NCI-H1930 (cell line): Measurements from ENCODE around the gene CACNA1H.

ENCODE experiments used
- DNase-seq, 2 experiments: peaks; one replicate each; lab custom pipeline; 2025; lab: John Stamatoyannopoulos, UW

CACNA1H gene

DNA sequence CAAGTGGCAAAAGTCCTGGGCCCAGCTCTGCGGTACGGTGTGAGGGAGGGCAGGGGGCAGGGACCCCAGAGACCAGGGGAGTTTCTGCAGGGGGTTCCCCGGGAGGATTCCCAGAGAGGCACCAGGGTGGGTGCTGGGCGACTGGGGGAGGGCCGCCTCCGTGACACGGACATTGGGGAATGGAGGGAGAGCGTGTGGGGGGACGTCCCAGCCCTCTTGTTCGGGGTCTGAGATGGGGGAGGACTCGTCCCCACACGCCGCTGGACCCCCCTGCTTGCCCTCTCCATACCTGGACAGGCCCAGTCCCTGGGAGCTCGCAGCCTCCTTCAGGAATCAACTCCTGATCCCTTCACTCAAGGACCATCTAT is 30.5 kb upstream of the CACNA1H start:
- DNase-seq: no peak

DNA sequence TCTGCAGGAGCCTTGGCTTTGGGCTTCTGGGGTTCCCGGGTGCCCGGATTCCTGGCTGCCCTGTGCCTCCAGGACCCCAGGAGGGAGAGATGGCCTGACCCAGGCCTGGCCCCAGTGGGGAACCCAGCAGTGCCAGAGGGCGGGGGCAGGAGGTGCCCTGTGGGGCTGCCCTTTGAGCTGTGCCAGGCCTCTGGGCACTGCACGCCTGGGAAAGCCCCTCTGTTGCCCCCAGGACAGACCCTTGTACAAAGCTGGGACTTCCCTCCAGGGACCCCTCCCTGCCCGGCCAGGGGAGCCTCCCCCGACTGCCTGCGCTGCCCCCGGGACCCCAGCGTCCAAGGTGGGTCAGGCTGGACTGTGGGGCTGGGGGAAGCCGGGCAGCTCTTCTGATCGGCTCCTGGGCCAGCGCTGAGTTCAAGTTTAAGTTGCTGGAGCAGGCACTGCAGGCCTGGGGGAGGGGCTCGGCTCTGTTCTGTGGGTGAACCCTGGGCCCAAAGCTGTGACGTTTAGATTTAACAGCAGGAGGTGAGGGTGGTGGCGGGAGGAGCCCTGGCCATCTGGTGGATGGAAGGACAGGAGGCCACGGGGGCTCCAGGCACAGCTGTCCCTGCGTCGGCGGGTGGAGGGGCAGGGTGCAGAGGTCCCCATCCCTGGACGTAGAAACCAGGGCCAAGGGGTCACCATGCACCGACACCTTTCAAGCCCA is 29.2 kb upstream of the CACNA1H start:
- no peak for DNase-seq

DNA sequence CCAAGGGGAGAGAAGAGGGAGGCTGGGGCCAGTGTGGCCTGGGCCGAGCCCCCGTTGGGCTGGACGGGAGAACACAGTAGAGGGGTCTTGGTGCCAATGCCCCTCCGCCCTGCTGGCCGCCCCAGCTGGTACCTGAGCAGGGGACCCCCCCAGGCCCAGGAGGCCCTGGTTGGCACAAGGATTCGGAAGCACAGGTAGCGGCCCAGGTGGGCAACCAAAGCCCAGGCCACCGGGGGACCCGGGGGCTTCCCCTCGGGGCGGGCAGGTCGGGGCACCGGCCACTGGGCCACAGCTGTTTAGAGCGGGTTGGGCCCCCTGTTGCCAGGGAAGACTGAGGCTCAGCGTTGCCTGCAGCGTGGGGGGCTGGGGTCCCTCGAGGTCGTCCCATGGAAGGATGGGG is 28.6 kb upstream of the CACNA1H start:
- DNase-seq: no peak

GRCh38 chr16:1124795-1125194 is 28.1 kb upstream of the CACNA1H start:
- DNase-seq: no peak

- no peak for DNase-seq
Observed at GRCh38 chr16:1125471-1125870, 27.4 kb upstream of the CACNA1H start.

GRCh38 chr16:1126044-1126443 is 26.9 kb upstream of the CACNA1H start:
- no peak for DNase-seq

GRCh38 chr16:1126586-1126985 is 26.3 kb upstream of the CACNA1H start:
- no peak for DNase-seq

DNA sequence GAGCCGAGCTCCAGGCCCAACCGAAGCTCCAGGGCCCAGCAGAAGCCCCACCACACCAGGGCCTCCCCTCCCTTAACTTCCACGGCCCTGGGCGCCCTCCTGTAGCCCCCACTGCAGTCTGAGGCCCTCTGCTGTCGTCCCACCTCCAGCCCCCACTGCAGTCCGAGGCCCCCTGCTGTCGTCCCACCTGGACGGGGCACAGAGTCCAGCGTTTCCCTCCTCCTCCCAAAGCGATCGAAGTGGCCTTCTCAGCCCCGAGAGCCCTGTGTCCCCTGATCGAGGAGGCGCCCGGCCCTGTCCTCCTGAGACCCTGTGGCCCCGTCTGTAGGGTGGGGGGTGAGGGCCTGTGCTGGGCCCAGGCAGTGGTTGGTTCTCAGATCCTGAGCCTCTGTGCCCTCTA is 25.8 kb upstream of the CACNA1H start:
- no peak for DNase-seq

- DNase-seq: no peak
Observed at GRCh38 chr16:1127971-1128715, 24.8 kb upstream of the CACNA1H start.

DNA sequence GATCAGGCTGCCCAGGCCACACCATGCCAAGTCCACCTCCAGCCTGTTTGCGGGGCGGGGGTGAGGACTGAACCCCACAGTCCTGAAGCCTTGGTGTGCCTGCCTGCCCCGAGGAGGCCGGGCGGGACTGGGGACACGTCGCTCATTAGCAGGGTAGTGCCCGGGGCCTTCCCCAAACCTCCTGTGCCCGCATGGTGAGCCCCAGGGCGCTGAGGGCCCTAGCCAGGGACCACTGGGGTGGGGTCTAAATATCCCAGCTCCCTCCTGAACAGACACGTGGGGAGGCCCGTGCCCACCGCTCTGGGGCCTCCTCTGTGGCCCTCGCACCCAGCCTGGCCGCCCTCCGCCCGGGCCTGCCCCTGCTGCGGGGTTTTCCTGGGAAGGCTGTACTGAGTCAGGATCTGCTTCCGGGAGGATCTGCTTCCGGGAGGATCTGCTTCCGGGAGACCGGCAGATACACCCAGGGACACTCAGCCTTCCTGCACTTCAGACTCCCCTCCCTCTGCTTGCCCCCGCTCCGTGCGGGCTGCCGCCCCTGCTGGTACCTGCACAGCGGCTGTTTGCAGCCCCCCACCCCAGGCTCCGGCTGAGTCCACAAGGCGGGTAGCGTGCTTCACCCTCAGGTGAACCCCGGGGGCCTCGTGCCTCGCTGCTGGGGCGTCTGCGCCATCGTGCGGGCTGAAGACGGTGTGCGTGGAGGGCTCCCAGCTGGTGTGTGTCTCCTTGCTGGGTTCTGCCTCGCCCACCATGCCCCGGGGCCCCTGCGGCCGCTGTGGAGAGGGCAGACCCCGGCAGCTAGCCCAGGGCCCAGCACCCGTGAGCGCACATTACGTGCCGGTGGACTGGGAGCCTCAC is 23.6 kb upstream of the CACNA1H start:
- no peak for DNase-seq

DNA sequence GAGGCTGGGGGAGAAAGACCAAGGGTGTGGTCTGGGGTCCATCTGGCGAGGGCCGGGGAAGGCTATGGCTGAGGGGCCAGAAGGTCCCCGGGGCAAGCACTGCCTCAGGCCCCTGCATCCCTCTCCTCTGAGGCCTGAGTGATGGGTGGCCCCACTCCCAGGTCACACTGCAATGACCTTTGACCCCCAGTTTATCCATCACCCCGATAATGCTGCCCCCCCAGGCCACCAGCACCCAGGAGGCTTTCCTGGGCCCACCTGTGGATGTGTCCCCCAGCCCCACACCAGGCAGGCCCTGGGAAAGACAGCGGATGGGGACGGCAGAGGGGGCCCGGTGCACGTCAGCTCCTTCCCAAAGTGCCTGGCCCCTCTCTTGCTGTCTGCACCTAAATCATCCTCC is 22.5 kb upstream of the CACNA1H start:
- no peak for DNase-seq

- no peak for DNase-seq
Observed at GRCh38 chr16:1131378-1131994, 21.4 kb upstream of the CACNA1H start.

DNA sequence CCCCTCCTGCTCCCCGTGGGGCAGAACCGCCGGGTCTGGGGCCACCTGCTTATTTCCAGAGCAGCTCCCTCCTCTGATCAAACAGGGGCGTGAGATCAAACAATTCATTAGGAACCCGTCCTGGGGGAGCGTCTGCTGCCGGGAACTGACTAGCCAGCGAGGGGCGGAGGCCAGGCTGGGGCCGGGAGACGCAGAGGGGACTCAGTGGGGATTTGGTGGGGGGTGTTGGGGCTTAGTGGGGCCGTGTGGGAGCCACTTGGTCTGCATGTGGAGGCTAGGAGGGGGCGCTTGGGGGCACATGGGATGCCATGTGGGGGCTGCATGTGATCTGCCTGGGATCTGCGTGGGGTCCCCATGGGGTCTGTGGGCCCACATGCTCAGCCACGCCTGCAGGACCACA is 20.5 kb upstream of the CACNA1H start:
- DNase-seq: no peak

DNA sequence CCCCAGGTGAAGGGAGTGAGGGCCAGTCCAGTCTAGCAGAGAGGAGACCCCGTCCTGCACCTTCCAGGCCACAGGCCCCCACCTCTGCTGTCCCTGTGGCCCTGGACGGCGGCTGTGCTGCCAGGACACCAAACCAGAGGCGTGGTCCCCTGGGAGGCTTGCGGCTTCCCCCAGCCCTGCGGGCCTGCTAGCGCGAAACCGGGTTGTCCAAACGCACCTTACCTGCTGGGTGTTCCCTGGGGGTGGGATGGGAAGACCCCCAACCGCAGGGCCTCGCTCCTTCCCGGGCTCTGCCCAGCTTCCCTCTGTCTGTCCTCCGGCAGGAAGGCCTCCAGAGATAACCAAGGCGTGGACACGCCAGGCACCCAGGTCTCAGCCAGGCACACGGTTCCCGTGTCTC is 19.6 kb upstream of the CACNA1H start:
- DNase-seq: no peak

GRCh38 chr16:1133810-1134520 is 18.9 kb upstream of the CACNA1H start:
- DNase-seq: no peak

DNA sequence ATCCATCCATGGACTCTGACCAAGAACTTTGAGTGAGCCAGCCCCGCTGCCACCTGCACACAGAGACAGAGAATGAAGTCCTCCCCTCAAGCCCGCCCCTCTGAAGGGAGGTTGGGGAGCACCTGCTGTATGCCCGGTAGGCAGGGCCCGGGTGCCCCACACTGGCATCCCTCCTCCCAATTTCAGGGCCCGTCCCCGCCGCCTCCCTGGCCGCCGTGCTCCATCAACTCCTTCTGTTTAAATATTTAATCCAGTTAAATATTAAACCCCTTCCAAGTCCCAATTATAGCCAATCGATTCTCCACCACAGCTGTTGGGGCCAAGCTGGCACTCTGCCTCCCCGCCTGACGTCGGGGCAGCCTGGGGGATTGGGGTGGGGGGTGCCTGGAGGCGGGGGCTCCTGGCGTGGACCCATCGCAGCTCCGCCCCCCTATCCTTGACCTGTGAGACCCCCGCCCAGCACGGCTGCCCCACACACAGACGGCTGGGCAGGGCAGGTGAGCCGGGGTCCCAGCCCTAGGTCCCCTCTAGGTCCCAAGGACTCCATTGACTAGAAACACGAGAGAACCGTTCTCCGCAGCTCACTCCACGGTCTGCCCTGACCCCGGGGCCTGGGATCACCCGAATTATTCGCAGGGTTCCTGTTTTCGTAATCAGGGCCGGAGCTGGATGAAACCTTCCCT is 18.0 kb upstream of the CACNA1H start:
- DNase-seq: no peak

DNA sequence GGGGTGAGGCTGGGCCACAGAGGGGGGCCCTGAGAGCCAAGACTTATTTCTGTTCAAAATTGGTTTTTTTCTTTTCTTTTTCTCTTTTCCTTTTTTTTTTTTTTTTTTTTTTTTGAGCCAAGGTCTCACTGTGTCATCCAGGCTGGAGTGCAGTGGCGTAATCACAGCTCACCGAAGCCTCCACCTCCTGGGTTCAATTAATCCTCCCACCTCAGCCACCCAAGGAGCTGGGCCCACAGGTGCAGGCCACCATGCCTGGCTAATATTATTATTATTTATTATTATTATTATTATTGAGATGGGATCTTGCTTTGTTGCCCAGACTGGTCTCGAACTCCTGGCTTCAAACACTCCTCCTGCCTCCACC is 17.5 kb upstream of the CACNA1H start:
- no peak for DNase-seq

DNA sequence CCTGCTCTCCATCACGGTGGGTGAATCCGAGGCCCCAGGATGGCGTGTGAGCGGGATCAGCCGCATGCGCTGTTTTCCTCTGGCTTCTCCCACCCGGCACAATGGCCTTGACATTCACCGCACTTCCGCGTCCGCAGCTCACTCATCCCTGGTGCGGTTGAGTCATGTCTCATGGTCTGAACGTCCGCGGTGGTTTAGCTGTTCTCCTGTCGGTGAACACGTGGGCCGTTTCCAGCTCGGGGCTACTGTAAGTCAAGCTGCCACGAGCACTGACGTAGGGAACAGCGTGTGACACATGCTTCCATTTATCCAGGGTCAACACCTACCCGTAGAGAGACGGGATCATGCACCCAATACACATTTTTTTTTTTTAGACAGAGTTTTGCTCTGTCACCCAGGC is 15.3 kb upstream of the CACNA1H start:
- DNase-seq: no peak

DNA sequence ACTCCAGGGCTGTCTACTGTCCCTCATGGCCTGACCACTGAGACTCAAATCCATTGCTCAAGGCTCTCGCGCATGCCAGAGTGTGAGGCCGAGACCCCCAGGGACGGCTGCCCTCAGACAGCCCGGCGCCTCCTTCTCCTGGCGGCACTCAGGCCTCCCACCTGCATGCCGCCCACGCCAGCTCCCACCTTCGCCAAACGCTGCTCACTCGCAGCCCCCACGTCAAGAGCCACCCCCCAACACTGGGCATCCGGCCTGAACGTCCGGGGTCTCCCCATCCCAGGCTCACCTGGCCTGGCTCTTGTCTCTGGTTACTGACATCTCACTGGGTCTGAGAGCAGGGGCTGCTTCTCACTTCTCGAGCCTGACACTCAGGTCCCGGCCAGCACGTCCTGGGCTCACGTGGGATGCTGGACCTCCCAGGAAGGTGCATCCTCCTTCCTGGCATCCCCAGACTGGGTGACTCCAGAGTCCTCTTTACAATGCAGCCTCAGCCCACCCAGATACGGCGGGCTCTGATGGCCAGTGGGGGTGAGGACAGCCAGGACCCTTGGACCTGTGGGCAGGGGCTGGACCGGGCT is 12.2 kb upstream of the CACNA1H start:
- no peak for DNase-seq

DNA sequence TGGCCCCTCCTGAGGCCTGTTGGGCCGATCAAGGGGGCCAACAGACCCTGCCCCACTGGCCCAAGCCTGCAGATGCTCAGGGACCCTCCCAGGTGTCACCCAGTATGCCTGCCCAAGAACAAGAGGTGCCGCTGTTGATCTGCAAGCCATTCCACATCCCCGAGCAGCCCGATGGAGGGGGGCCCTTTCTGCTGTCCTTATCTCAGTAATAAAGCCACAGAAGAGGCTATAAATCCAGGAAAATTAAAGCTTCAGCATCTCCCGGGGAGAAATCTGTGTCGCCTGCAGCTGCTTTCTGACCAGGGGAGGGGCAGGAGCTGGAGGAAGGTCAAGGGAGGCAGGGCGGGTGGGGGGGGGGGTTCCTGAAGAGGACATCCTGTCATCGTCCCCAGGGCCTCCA is 11.7 kb upstream of the CACNA1H start:
- DNase-seq: no peak

- DNase-seq: no peak
Observed at GRCh38 chr16:1141716-1142115, 11.2 kb upstream of the CACNA1H start.
